Left cardiac atrium (tissue), 4 donors: ENCODE measurements around the gene SLC14A1. TPM values are rescaled to one million over a fixed set of nuclear protein-coding genes. Genes with fewer than 3 reads are reported as not detected.

ENCODE experiments used
- ATAC-seq, 2 donors: fragments of 200-7000 bp; cut with Tn5 transposase; one replicate each; pipeline ENCODE4 v1.9.1; 2020; ENCODE audit warnings: mild to moderate bottlenecking in 2 of 2, moderate library complexity in 2 of 2
- DNase-seq: peaks from one replicate; pipeline ENCODE4 v3.0.0-alpha.2; 2020
- intact Hi-C, 2 donors: fragments of 100-400 bp; cut with DNase I; formaldehyde crosslinking; loops; one replicate each; pipeline versions ENCODE4 v1.14.1 to v1.15.1; 2022 to 2023
- total RNA-seq, 2 donors: library from RNA; stranded (reverse); fragmentation: NEBNext Ultra II Directional; extraction: Animal tissue kit (Norgen Biotek cat#: 25700); gene quantifications; one replicate each; pipeline ENCODE4 v1.2.1, GENCODE V29; 2021
- donor health status: DM: no; HTN: yes; CAD: no.
- donor health status: DM: no; HTN: yes; CAD: no; lungs with severe emphysema.
- donor health status: DM: yes; HTN: yes; CAD: no.
- donor health status: Dilated cardiomyopathy.

The SLC14A1 gene
- total RNA-seq, 2 donors from 2014 or later, result 9.7 to 11.2 TPM

- DNase-seq, result no peak
- intact Hi-C loops, result loop anchor here in 1 of 2 donors (2.0 kb wide), 1 partner anchor 55 kb away; no protein-coding TSS in a partner anchor
- ATAC-seq, result no peak
Observed at GRCh38 chr18:45783097-45784075, 59.4 kb downstream of the SLC14A1 start.

GRCh38 chr18:45785134-45785533 is 61.2 kb downstream of the SLC14A1 start:
- intact Hi-C loops, result loop anchor here in 1 of 2 donors (2.0 kb wide), 1 partner anchor 54 kb away; no protein-coding TSS in a partner anchor
- DNase-seq (peak; percentile 44), ATAC-seq (peak; percentile 46 to 72)

- no peak for ATAC-seq
- intact Hi-C loops, result no loop called here
- DNase-seq, result no peak
Observed at GRCh38 chr18:45786941-45787340, 63.0 kb downstream of the SLC14A1 start.

GRCh38 chr18:45787346-45787745 is 63.4 kb downstream of the SLC14A1 start:
- DNase-seq, result no peak
- no peak for ATAC-seq
- intact Hi-C loops, result no loop called here

- DNase-seq (no peak), ATAC-seq (no peak)
- intact Hi-C loops, result no loop called here
Observed at GRCh38 chr18:45788861-45789260, 64.9 kb downstream of the SLC14A1 start.

- ATAC-seq (no peak), DNase-seq (no peak)
- intact Hi-C loops, result no loop called here
Observed at GRCh38 chr18:45792506-45793263, 68.7 kb downstream of the SLC14A1 start.

GRCh38 chr18:45793264-45793965 is 69.4 kb downstream of the SLC14A1 start:
- peak in 1 of 2 donors; percentile 76 for ATAC-seq
- intact Hi-C loops, result no loop called here

GRCh38 chr18:45801416-45802004 is 77.5 kb downstream of the SLC14A1 start:
- DNase-seq (no peak), ATAC-seq (no peak)
- intact Hi-C loops, result no loop called here

More at GRCh38 chr18:45793264-45793965, 69.4 kb downstream of the SLC14A1 start:
- DNase-seq, result no peak

Other genes with a start within 250 kb of the SLC14A1 start
- under 1 TPM; 0.03 to 0.10 TPM for gene SLC14A2, start 108.7 kb upstream of the SLC14A1 start, total RNA-seq
- under 1 TPM in 1 of 2 donors, not detected in 1; 0.18 TPM for gene SIGLEC15, start 101.5 kb downstream of the SLC14A1 start, total RNA-seq
- gene EPG5, start 243.1 kb downstream of the SLC14A1 start, total RNA-seq, result 10 to 100 TPM; 19.5 to 23.3 TPM